ENCODE data around the gene TRAPPC12.

TRAPPC12 gene

DNA sequence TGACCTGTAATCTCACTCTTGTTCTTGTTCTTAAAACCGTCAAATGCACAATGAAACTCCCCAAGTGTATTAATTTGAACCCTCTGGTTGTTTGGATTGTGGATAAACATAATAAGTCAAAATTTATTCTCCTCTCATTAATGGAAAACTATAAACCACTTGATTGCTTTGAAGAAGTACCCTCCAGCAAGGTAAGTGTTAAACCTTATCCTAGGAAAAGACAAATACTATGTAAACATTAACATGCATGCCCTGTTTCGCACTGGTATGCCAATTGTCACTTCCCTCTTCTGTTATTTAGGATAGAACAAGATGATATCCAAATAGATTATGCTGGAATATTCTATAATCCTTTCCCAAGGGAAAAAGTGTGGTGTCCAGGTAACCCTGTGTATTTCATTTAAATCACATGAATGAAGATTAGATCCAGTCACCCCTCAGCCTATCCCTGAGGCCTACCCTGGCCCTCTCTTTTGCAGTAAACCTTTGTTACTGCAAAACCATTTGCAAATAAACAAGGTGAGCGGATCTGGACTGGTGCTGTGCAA, 138.5 kb downstream of the TRAPPC12 start:
- no peak for DNase-seq

DNA sequence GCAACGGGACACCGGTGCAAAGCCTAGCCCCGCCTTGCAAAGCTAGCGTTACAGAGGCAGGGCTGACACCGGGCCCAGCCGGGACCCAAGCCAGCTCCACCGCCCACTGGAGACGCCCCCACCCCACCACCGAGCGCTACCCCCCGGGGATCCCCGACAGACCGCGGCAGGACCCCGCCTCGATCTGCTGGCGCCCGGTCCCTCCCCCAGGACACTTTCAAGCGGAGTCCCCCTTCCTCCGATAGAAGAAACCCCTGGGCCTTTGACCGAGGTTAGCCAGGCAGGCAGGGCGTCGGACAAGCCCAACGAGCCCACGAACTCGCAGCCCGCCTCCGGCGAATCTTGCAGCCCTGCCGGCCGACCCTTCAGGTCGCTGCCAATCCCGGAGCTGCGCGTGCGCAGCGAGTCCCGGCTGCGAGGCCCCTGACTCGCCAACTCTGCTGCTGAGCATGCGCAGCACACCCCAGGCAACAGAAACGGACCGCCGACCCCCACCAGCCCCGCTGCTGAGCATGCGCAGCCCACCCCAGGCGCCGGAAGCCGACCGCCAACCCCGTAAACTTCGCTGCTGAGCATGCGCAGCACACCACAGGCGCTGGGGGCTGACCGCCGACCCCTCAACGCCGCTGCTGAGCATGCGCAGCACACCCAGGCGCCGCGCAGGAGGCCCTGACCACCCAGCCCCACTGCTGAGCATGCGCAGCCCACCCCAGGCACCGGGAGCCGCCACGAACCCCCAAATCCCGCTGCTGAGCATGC, 139.2 kb downstream of the TRAPPC12 start:
- peak; percentile 94 to 98 for DNase-seq

DNA sequence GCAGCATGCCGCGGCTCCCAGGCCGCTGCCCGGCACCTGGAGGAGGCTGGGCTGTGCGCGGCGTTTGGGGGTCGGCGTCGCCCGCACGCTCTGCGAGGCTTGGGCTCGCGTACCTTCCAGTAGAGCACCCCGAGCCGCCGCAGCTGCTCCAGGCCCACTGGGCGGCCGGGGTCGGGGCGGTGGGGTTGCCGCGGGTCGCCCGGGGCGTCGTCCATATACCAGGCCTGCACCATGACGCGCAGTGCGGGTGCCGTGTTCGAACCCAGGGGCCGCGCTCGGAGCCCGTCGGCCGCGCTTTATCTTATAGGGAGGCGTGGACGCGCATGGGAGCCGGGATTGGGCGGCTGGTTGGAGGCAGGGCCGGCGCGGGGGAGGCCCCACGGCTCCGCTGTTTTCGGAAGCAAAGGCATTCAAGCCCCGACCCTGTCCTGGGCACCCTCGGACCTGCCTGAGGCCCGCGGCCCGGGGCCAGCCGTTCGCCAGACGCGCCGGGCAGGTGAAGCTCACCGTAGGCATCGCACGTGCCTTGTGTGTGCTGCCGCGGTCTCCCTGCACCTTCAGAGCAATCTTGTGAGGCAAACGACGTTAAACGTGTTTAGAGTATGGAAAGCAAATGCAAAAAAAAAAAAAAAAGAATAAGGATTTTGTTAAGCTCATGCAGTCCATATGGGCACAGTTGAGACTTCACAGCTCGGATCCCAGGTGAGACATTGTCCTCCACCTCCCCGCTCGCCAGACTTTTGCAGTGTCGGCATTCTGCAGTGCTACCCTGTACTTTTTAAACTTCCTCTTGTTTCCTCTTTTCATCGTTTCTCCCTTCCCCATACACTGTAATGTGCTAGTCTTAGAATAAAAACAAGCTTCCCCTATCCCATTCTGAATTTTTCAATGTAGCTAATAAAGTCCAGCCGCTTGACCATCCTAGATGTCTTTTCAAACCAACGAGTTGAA, 140.0 kb downstream of the TRAPPC12 start, which contains the start of gene ADI1:
TSS of gene ADI1 (minus strand) at position 277 of the 951 bp plus-strand sequence. CDS start at position 233, 44 bp downstream.
- DNase-seq: peak; percentile 87

DNA sequence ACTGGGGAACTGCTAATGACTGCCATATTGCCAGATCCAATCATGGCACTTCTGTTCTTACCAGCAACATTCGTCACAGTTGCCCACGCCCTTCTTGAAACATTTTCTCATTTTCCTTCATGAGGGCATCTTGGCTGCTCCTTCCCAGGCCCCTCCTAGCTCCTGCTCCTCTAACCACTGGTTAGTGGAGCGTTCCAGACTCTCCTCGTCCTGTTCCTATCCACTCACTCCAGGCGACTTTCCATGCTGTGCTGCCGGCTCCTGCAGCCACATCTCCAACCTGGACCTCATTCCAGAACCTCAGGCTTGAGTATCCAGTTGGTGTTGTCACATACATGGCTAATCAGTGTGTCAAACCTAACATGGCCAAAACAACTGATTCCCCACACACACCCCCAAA, 141.1 kb downstream of the TRAPPC12 start:
- DNase-seq: no peak

DNA sequence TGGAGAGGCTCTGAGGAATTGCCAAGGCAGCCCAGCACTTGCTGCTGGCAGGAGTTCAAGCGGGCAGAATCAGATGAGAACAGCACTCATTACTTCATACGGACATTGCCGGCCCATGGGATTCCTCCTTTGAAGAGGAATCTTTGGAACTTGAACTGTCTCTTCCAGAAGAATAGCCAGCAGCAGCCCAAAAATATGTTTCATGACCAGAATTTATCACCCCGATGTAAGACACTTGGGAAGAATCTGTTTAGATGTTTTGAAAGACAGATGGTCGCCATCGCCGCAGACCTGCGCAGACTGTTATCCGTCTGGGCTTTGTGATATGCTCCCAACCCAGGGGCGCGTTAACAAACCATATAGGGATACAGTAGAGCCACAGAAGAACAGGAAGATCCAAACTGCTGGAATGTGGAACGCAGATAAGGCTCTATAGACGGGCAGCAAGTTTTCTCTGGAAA, 143.5 kb downstream of the TRAPPC12 start:
- no peak for DNase-seq

DNA sequence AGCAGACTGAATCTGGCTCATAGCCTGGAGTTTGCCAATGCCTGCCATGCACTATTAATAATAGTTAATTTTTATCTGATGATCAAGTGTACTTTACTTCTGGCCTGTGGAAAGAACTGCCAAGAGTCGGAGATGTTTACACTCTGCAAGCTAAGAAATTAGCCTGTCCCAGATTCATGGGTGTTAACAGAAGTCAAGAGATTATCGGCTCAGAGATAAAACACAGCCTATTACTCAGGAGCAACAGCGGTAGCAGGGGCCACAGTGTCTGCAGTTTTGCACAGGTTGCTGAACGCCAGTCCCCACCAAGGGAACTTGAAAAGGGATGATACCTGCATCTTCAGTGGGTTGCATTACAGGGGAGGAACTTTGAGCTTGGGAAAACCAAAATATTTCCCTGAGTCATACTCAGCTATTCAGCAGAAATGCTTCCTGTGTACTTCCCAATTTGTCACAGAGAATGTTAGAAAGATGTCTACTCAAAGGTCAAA, 144.1 kb downstream of the TRAPPC12 start:
- no peak for DNase-seq

DNA sequence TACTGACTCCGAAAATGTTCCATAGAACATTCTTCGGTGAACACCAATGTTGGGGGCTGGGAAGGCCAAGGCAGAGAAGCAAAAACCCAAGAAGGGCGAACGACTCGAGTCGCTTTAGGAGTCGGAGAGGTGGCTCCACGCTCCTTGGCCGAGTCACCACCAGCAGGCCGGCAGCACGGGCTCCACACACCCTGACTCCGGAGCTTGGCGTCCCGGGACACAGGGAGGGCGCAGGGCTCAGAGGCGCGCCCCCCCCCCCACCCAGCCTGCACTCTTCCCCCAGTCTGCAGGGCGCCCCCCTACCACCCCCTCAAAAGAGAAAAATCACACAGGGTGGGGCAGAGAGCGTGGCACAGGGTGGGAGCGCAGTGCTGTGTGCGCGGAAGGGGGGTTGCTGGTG, 147.4 kb downstream of the TRAPPC12 start:
- DNase-seq: no peak

DNA sequence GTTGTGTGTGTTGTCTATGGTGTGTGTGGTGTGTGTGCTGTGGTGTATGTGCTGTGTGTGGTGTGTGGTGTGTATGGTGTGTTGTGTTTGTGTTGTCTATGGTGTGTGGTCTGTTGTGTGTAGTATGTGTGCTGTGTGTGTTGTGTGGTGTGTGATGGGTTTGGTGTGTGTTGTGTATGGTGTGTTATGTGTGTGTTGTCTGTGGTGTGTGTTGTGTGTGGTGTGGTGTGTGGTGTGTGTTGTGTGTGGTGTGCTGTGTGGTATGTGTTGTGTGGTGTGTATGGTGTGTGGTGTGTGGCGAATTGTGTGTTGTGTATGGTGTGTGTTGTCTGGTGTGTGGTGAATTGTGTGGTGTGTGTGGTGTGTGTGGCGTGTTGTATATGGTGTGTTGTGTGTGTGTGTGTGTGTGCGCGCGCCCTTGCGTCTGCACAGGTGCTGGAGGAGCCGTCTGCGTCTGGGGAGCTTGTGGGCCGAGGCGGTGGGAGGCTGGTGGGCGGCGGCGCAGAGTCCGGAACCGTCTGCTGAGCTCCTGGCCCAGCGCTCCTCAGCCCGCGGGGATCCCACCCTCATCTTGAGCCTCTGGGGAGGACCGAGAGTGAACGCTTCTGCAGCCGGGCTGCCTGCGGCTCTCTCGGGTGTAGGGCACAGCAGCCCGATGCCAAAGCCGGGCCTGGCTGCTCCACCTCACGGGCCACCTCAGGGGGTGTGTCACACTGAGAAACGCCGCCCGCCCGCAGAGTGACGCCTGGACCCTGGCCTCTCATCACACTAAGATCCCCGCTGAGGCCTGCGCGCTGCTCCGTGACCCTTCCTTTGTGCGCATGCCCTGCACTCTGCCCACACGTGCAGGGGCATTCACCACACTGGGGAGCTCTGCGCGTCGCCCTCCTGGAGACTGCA, 148.6 kb downstream of the TRAPPC12 start:
- no peak for DNase-seq
